CD4-positive, alpha-beta T cell treated with Interleukin-17A for 4 hours (primary cell): ENCODE results near the gene SLC41A1.

ENCODE experiments used
- DNase-seq: peaks from one replicate; pipeline ENCODE4 v3.0.0-alpha.2; 2020; ENCODE audit warnings: mixed read lengths

SLC41A1 gene

GRCh38 chr1:205750138-205751035, 62.6 kb downstream of the SLC41A1 start, which contains the start of gene NUCKS1:
Gene NUCKS1 (minus strand): TSS chr1:205750182. CDS start chr1:205749973, 209 bp downstream.
- peak; percentile 98 for DNase-seq

GRCh38 chr1:205749234-205750137, 63.5 kb downstream of the SLC41A1 start:
- DNase-seq = peak; percentile 96

GRCh38 chr1:205748403-205749233, 64.4 kb downstream of the SLC41A1 start:
- DNase-seq = no peak

- no peak for DNase-seq
Measured at GRCh38 chr1:205746757-205747412, 66.1 kb downstream of the SLC41A1 start.

- no peak for DNase-seq
Measured at GRCh38 chr1:205744403-205744802, 68.6 kb downstream of the SLC41A1 start.

GRCh38 chr1:205743977-205744376, 69.0 kb downstream of the SLC41A1 start:
- DNase-seq = no peak

GRCh38 chr1:205741681-205742080, 71.3 kb downstream of the SLC41A1 start:
- no peak for DNase-seq

GRCh38 chr1:205739348-205740160, 73.4 kb downstream of the SLC41A1 start:
- no peak for DNase-seq
